Muscle of leg (tissue), 11 donors: Measurements from ENCODE around the gene TGM1. TPM values are rescaled to one million over a fixed set of nuclear protein-coding genes. Genes with fewer than 3 reads are reported as not detected.
"Not testable (repeated sequence)": the region's sequence is repeated elsewhere in the genome, so short reads cannot be mapped to it uniquely, and the experiment has no call there.

Experiments
- DNase-seq: peaks from one replicate; pipeline ENCODE4 v3.0.0; 2013
- H3K27ac ChIP-seq: one replicate; pipeline ENCODE4 v1.5.1; 2013; ENCODE audit warnings: mild to moderate bottlenecking, low read length, control low read depth
- H3K27me3 ChIP-seq: one replicate; pipeline ENCODE4 v1.6.1; 2013; ENCODE audit warnings: low read length; ENCODE audit not compliant: control insufficient read depth, insufficient read depth
- H3K36me3 ChIP-seq: one replicate; pipeline ENCODE4 v1.6.1; 2013; ENCODE audit warnings: low read length; ENCODE audit not compliant: control insufficient read depth, insufficient read depth
- H3K4me1 ChIP-seq: one replicate; pipeline ENCODE4 v1.6.1; 2013; ENCODE audit warnings: low read length; ENCODE audit not compliant: control insufficient read depth, insufficient read depth
- H3K4me3 ChIP-seq: one replicate; pipeline ENCODE4 v1.5.1; 2013; ENCODE audit warnings: low read length, control low read depth
- H3K9me3 ChIP-seq: replicated peaks from 2 replicates; pipeline ENCODE4 v1.6.1; 2013; ENCODE audit warnings: low read depth, low read length; ENCODE audit not compliant: control insufficient read depth
- WGBS: methylation state at CpG from one replicate; pipeline ENCODE4 v1.1.5; 2013; ENCODE audit warnings: missing lambda C conversion rate; ENCODE audit not compliant: insufficient coverage; 5-methylcytosine and 5-hydroxymethylcytosine counted together
- polyA plus RNA-seq, 8 donors: library from polyadenylated mRNA; unstranded; fragments of 120-200 nt; gene quantifications; one replicate each; pipeline versions ENCODE4 v1.2.1 to v1.2.3, GENCODE V29; 2013; ENCODE audit warnings: inconsistent platforms in 1 of 8, low replicate concordance in 1 of 8; ENCODE audit not compliant: insufficient read length in 8 of 8, insufficient read depth in 1 of 8
- total RNA-seq: library from RNA; stranded (reverse); fragments of 120-200 nt; gene quantifications from one replicate; pipeline ENCODE4 v1.2.4, GENCODE V29; 2013

Gene TGM1
- total and polyA plus RNA-seq, 9 donors, result 0.71 to 3.0 (median 1.1) TPM

- Histone ChIP-seq H3K4me3 (no peak overlapping the region), H3K36me3 (peaks cover 59% of the 10 kb centered on the region), H3K4me1 (no peaks in the 10 kb centered on the region), H3K9me3 (no peaks in the 10 kb centered on the region), H3K27me3 (no peaks in the 10 kb centered on the region), H3K27ac (no peak overlapping the region)
- no peak for DNase-seq
- 100% methylated on average over 5 of the region's 7 CpGs for WGBS
Observed at GRCh38 chr14:24204163-24205146, 58.5 kb downstream of the TGM1 start.

GRCh38 chr14:24203249-24203886, 59.6 kb downstream of the TGM1 start:
- H3K9me3 ChIP-seq, DNase-seq, H3K27me3 ChIP-seq, H3K4me3 ChIP-seq, H3K27ac ChIP-seq, H3K4me1 ChIP-seq: not testable (repeated sequence)
- H3K36me3 ChIP-seq, result peaks cover 55% of the 10 kb centered on the region
- WGBS, result 100% methylated on average over 4 of the region's 16 CpGs

GRCh38 chr14:24202538-24202937, 60.4 kb downstream of the TGM1 start:
- DNase-seq, H3K9me3 ChIP-seq, H3K4me1 ChIP-seq, H3K27ac ChIP-seq, H3K4me3 ChIP-seq, H3K27me3 ChIP-seq: not testable (repeated sequence)
- H3K36me3 ChIP-seq, result peaks cover 46% of the 10 kb centered on the region
- 82% methylated on average over 8 of the region's 8 CpGs for WGBS

Other genes starting within 250 kb of the TGM1 start
Only the 30 nearest of the 34 such genes appear.
- gene PCK2, start 168.9 kb downstream of the TGM1 start, total RNA-seq, result 2.5 TPM
- 10 to 100 TPM in 1 of 8 donors, 1 to 10 TPM in 7; 3.4 to 15.6 (median 3.9) TPM for gene PCK2, start 168.9 kb downstream of the TGM1 start, polyA plus RNA-seq
- gene DCAF11, start 148.4 kb downstream of the TGM1 start, total RNA-seq, result 43.7 TPM
- gene DCAF11, start 148.4 kb downstream of the TGM1 start, polyA plus RNA-seq, result 10 to 100 TPM; 40.2 to 47.8 (median 42.5) TPM
- gene NRL, start 148.2 kb downstream of the TGM1 start, total RNA-seq, result 1.6 TPM
- gene NRL, start 148.2 kb downstream of the TGM1 start, polyA plus RNA-seq, result 1 to 10 TPM in 7 of 8 donors, under 1 TPM in 1; 0.96 to 2.2 (median 1.8) TPM
- gene FITM1, start 132.5 kb downstream of the TGM1 start, total RNA-seq, result 170 TPM
- 100 to 1,000 TPM in 7 of 8 donors, 10 to 100 TPM in 1; 80.7 to 168 (median 124) TPM for gene FITM1, start 132.5 kb downstream of the TGM1 start, polyA plus RNA-seq
- 110 TPM for gene PSME1, start 127.0 kb downstream of the TGM1 start, total RNA-seq
- 100 to 1,000 TPM; 103 to 130 (median 116) TPM for gene PSME1, start 127.0 kb downstream of the TGM1 start, polyA plus RNA-seq
- 29.9 TPM for gene EMC9, start 121.6 kb downstream of the TGM1 start, total RNA-seq
- gene EMC9, start 121.6 kb downstream of the TGM1 start, polyA plus RNA-seq, result 10 to 100 TPM; 22.4 to 40.0 (median 29.4) TPM
- gene PSME2, start 116.6 kb downstream of the TGM1 start, total RNA-seq, result 100 TPM
- 10 to 100 TPM; 82.8 to 97.6 (median 93.2) TPM for gene PSME2, start 116.6 kb downstream of the TGM1 start, polyA plus RNA-seq
- 36.4 TPM for gene RNF31, start 115.7 kb downstream of the TGM1 start, total RNA-seq
- gene RNF31, start 115.7 kb downstream of the TGM1 start, polyA plus RNA-seq, result 10 to 100 TPM; 27.3 to 37.0 (median 35.8) TPM
- 24.9 TPM for gene IRF9, start 101.9 kb downstream of the TGM1 start, total RNA-seq
- gene IRF9, start 101.9 kb downstream of the TGM1 start, polyA plus RNA-seq, result 10 to 100 TPM; 24.0 to 36.3 (median 27.3) TPM
- gene REC8, start 91.1 kb downstream of the TGM1 start, total RNA-seq, result 2.1 TPM
- gene REC8, start 91.1 kb downstream of the TGM1 start, polyA plus RNA-seq, result 10 to 100 TPM in 5 of 8 donors, 1 to 10 TPM in 3; 6.7 to 18.1 (median 10.9) TPM
- 19.9 TPM for gene IPO4, start 74.4 kb downstream of the TGM1 start, total RNA-seq
- 10 to 100 TPM; 25.0 to 37.5 (median 29.8) TPM for gene IPO4, start 74.4 kb downstream of the TGM1 start, polyA plus RNA-seq
- 29.6 TPM for gene TM9SF1, start 67.7 kb downstream of the TGM1 start, total RNA-seq
- gene TM9SF1, start 67.7 kb downstream of the TGM1 start, polyA plus RNA-seq, result 10 to 100 TPM; 14.7 to 22.2 (median 20.1) TPM
- not detected for gene TSSK4, start 57.5 kb downstream of the TGM1 start, total RNA-seq
- gene TSSK4, start 57.5 kb downstream of the TGM1 start, polyA plus RNA-seq, result 1 to 10 TPM; 1.6 to 5.5 (median 3.8) TPM
- 29.8 TPM for gene CHMP4A, start 49.7 kb downstream of the TGM1 start, total RNA-seq
- 10 to 100 TPM; 31.2 to 45.1 (median 41.8) TPM for gene CHMP4A, start 49.7 kb downstream of the TGM1 start, polyA plus RNA-seq
- 24.9 TPM for gene MDP1, start 47.1 kb downstream of the TGM1 start, total RNA-seq
- gene MDP1, start 47.1 kb downstream of the TGM1 start, polyA plus RNA-seq, result 10 to 100 TPM in 1 of 8 donors, 1 to 10 TPM in 7; 7.4 to 11.6 (median 8.5) TPM
- 245 TPM for gene NEDD8, start 30.8 kb downstream of the TGM1 start, total RNA-seq
- gene NEDD8, start 30.8 kb downstream of the TGM1 start, polyA plus RNA-seq, result 100 to 1,000 TPM; 180 to 243 (median 216) TPM
- gene GMPR2, start 30.2 kb downstream of the TGM1 start, total RNA-seq, result 44.6 TPM
- gene GMPR2, start 30.2 kb downstream of the TGM1 start, polyA plus RNA-seq, result 10 to 100 TPM; 41.9 to 59.7 (median 48.9) TPM
- 35.5 TPM for gene TINF2, start 20.6 kb downstream of the TGM1 start, total RNA-seq
- 10 to 100 TPM; 37.9 to 44.3 (median 40.9) TPM for gene TINF2, start 20.6 kb downstream of the TGM1 start, polyA plus RNA-seq
- gene RABGGTA, start 8.4 kb upstream of the TGM1 start, total RNA-seq, result 8.5 TPM
- 10 to 100 TPM; 12.4 to 21.5 (median 14.5) TPM for gene RABGGTA, start 8.4 kb upstream of the TGM1 start, polyA plus RNA-seq
- gene DHRS1, start 36.6 kb upstream of the TGM1 start, total RNA-seq, result 6.9 TPM
- gene DHRS1, start 36.6 kb upstream of the TGM1 start, polyA plus RNA-seq, result 10 to 100 TPM; 14.5 to 24.5 (median 17.7) TPM
- gene NOP9, start 36.7 kb upstream of the TGM1 start, total RNA-seq, result 15.7 TPM
- gene NOP9, start 36.7 kb upstream of the TGM1 start, polyA plus RNA-seq, result 10 to 100 TPM; 18.1 to 23.9 (median 20.3) TPM
- 13.4 TPM for gene CIDEB, start 44.8 kb upstream of the TGM1 start, total RNA-seq
- 10 to 100 TPM in 7 of 8 donors, 1 to 10 TPM in 1; 8.9 to 21.1 (median 15.3) TPM for gene CIDEB, start 44.8 kb upstream of the TGM1 start, polyA plus RNA-seq
- 1.9 TPM for gene LTB4R2, start 47.0 kb upstream of the TGM1 start, total RNA-seq
- gene LTB4R2, start 47.0 kb upstream of the TGM1 start, polyA plus RNA-seq, result 1 to 10 TPM; 1.1 to 4.4 (median 2.8) TPM
- gene LTB4R, start 48.3 kb upstream of the TGM1 start, total RNA-seq, result 2.5 TPM
- 1 to 10 TPM; 2.1 to 5.9 (median 3.5) TPM for gene LTB4R, start 48.3 kb upstream of the TGM1 start, polyA plus RNA-seq
- gene ADCY4, start 71.9 kb upstream of the TGM1 start, total RNA-seq, result 7.0 TPM
- 10 to 100 TPM in 6 of 8 donors, 1 to 10 TPM in 2; 9.4 to 18.7 (median 13.9) TPM for gene ADCY4, start 71.9 kb upstream of the TGM1 start, polyA plus RNA-seq
- 2.0 TPM for gene RIPK3, start 76.8 kb upstream of the TGM1 start, total RNA-seq
- 1 to 10 TPM; 1.1 to 3.6 (median 1.3) TPM for gene RIPK3, start 76.8 kb upstream of the TGM1 start, polyA plus RNA-seq
- 54.5 TPM for gene NFATC4, start 105.0 kb upstream of the TGM1 start, total RNA-seq
- gene NFATC4, start 105.0 kb upstream of the TGM1 start, polyA plus RNA-seq, result 10 to 100 TPM; 35.2 to 71.1 (median 50.8) TPM
- 16.5 TPM for gene NYNRIN, start 135.8 kb upstream of the TGM1 start, total RNA-seq
- gene NYNRIN, start 135.8 kb upstream of the TGM1 start, polyA plus RNA-seq, result 10 to 100 TPM; 18.5 to 45.3 (median 30.3) TPM
- 1.2 TPM for gene CBLN3, start 166.5 kb upstream of the TGM1 start, total RNA-seq
- 1 to 10 TPM; 1.4 to 2.4 (median 1.7) TPM for gene CBLN3, start 166.5 kb upstream of the TGM1 start, polyA plus RNA-seq
- gene KHNYN, start 166.8 kb upstream of the TGM1 start, total RNA-seq, result 35.6 TPM
- 10 to 100 TPM; 28.3 to 40.8 (median 35.4) TPM for gene KHNYN, start 166.8 kb upstream of the TGM1 start, polyA plus RNA-seq